SU-DHL-6 (cell line): Measurements from ENCODE around the gene SNRNP70.
"Not testable (repeated sequence)": the region's sequence is repeated elsewhere in the genome, so short reads cannot be mapped to it uniquely, and the experiment has no call there.

Experiments
- H2AFZ ChIP-seq: fragments of 200-600 bp; sonication (generic); 2 replicates; pipeline ENCODE4 v1.6.1; 2014; ENCODE audit warnings: low read depth, mild to moderate bottlenecking, moderate library complexity, mixed read lengths, antibody characterized with exemption, low read length; ENCODE audit not compliant: severe bottlenecking
- H3F3A ChIP-seq: fragments of 200-600 bp; shearing (Covaris generic); 2 replicates; pipeline ENCODE4 v1.6.0; 2016; ENCODE audit warnings: antibody characterized with exemption, mild to moderate bottlenecking; ENCODE audit not compliant: insufficient read depth
- H3K27ac ChIP-seq: fragments of 200-600 bp; sonication (generic); 2 replicates; pipeline ENCODE4 v1.5.1; 2016; ENCODE audit warnings: low read depth, mild to moderate bottlenecking, low read length, moderate library complexity, mixed read lengths
- H3K27me3 ChIP-seq: fragments of 200-600 bp; sonication (generic), shearing (Covaris generic); 2 replicates; pipeline ENCODE4 v1.6.0; 2014; ENCODE audit warnings: mild to moderate bottlenecking, low read length
- H3K36me3 ChIP-seq: fragments of 200-600 bp; sonication (generic); 2 replicates; pipeline ENCODE4 v1.6.1; 2014; ENCODE audit warnings: mild to moderate bottlenecking, low read length, mixed read lengths
- H3K4me2 ChIP-seq: fragments of 300-600, 200-600 bp; shearing (Covaris generic), sonication (generic); 2 replicates; pipeline ENCODE4 v1.6.0; 2014; ENCODE audit warnings: low read length, low read depth, mild to moderate bottlenecking; ENCODE audit not compliant: poor library complexity, severe bottlenecking
- H3K4me3 ChIP-seq: fragments of 200-600 bp; sonication (generic); 2 replicates; pipeline ENCODE4 v1.5.1; 2014; ENCODE audit warnings: antibody characterized with exemption, low read length, mild to moderate bottlenecking, mixed read lengths; ENCODE audit not compliant: insufficient read depth, poor library complexity, severe bottlenecking
- H3K79me2 ChIP-seq: fragments of 200-600 bp; sonication (generic); 2 replicates; pipeline ENCODE4 v1.6.1; 2014; ENCODE audit warnings: mild to moderate bottlenecking, low read length, moderate library complexity; ENCODE audit not compliant: insufficient read depth
- H3K9ac ChIP-seq: fragments of 200-600 bp; sonication (generic); 2 replicates; pipeline ENCODE4 v1.7.0; 2014; ENCODE audit warnings: mild to moderate bottlenecking, low read length
- H3K9me2 ChIP-seq: fragments of 200-600 bp; sonication (generic); replicated peaks from 2 replicates; pipeline ENCODE4 v1.6.1; 2014; ENCODE audit warnings: low read length; ENCODE audit not compliant: insufficient read depth
- H3K9me3 ChIP-seq: fragments of 200-600 bp; sonication (generic); 2 replicates; pipeline ENCODE4 v1.6.1; 2014; ENCODE audit warnings: low read length, mixed read lengths; ENCODE audit not compliant: insufficient read depth
- H4K20me1 ChIP-seq: fragments of 200-600 bp; sonication (generic); 2 replicates; pipeline ENCODE4 v1.6.1; 2014; ENCODE audit warnings: low read depth, mild to moderate bottlenecking, antibody characterized with exemption, low read length, moderate library complexity, mixed read lengths
- EZH2phosphoT487 ChIP-seq: fragments of 200-600 bp; sonication (generic), shearing (Covaris generic); conservative IDR thresholded peaks from 2 replicates; pipeline ENCODE4 v1.6.1; 2018; ENCODE audit warnings: mild to moderate bottlenecking, antibody characterized with exemption, low read length, moderate library complexity, mixed read lengths
- TF ChIP-seq, protein P1 (sequence below): fragments of 200-600 bp; sonication (generic); IDR thresholded peaks from one replicate; pipeline ENCODE4 v1.5.1; 2017; ENCODE audit warnings: antibody characterized with exemption, mild to moderate bottlenecking, low read length, moderate library complexity; ENCODE audit not compliant: insufficient read depth, poor library complexity, severe bottlenecking

The SNRNP70 gene

DNA sequence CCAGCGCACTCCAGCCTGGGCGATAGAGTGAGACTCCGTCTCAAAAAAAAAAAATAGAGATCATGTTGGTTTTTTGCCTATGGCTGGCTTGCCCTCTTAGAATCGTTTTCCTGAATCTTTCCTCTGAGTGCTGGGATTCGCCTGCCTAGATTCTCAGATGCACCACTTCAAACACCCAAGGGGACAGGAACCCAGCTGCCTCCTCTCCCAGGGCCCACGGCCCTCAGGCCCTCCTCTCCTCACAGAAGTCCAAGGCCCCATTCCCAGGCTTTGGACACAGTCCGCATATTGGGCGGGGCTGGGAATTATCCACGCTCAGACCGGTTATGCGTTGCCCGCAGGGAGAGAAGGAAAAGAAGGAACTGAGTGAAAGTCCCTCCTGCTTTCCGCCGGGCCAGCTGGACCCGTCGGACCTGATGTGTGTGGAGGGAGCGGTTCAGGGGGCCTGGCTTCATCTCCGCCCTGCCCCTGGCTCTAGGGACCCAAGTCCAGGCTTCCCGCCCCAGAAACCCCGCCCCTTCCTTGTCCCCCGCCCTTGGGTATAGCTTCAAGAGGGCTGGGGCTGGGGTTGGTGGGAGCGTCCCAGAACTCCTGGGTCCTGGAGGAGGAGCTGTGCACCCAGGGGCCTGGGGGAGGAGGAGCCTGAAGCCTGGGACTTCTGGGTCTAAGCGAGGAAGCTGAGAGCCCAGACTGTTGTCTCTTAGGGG is 39.9 kb downstream of the SNRNP70 start:
- Histone ChIP-seq H3K27me3 (no peaks in the 10 kb centered on the region), H3K79me2 (no peaks in the 10 kb centered on the region), H3K36me3 (no peaks in the 10 kb centered on the region), H3K27ac (no peak overlapping the region), H3K4me2 (no peak overlapping the region), H3K9ac (no peak overlapping the region), H3F3A (no peaks in the 10 kb centered on the region), H3K9me2 (no peaks in the 10 kb centered on the region), H3K4me3 (no peak overlapping the region), H2AFZ (no peak overlapping the region), H4K20me1 (no peaks in the 10 kb centered on the region), H3K9me3 (no peaks in the 10 kb centered on the region)
- TF ChIP-seq, protein P1, sequence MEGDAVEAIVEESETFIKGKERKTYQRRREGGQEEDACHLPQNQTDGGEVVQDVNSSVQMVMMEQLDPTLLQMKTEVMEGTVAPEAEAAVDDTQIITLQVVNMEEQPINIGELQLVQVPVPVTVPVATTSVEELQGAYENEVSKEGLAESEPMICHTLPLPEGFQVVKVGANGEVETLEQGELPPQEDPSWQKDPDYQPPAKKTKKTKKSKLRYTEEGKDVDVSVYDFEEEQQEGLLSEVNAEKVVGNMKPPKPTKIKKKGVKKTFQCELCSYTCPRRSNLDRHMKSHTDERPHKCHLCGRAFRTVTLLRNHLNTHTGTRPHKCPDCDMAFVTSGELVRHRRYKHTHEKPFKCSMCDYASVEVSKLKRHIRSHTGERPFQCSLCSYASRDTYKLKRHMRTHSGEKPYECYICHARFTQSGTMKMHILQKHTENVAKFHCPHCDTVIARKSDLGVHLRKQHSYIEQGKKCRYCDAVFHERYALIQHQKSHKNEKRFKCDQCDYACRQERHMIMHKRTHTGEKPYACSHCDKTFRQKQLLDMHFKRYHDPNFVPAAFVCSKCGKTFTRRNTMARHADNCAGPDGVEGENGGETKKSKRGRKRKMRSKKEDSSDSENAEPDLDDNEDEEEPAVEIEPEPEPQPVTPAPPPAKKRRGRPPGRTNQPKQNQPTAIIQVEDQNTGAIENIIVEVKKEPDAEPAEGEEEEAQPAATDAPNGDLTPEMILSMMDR, result no peak
- no peak for TF ChIP-seq EZH2phosphoT487

DNA sequence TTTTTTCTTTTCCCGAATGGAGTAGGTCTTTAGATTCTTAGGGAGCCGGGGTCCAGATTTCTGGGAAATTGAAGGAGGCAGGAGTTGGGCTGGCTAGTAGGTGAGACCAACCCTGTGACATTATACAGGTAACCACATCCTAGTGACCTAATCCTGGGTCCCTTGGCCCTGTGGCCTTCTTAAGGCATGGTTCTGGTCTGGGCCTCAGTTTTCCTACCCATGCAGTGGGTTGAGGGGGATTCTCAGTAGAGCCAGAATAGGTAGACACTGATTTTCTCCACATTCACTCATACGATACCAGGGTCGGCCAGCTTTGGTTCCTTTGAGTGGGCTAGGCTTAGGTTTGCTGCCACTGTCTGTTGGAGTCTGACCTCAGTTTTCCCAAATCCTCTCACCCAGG is 41.3 kb downstream of the SNRNP70 start:
- H3K4me3 ChIP-seq, result no peak overlapping the region
- H3K9me3 ChIP-seq, result no peaks in the 10 kb centered on the region
- no peaks in the 10 kb centered on the region for H3K79me2 ChIP-seq
- H3K36me3 ChIP-seq, result no peaks in the 10 kb centered on the region
- H3K9me2 ChIP-seq, result no peaks in the 10 kb centered on the region
- H2AFZ ChIP-seq, result no peak overlapping the region
- no peaks in the 10 kb centered on the region for H4K20me1 ChIP-seq
- TF ChIP-seq EZH2phosphoT487, result no peak
- TF ChIP-seq, protein P1, result no peak
- H3K27ac ChIP-seq, result no peak overlapping the region
- no peaks in the 10 kb centered on the region for H3K27me3 ChIP-seq
- H3K4me2 ChIP-seq, result no peak overlapping the region
- H3K9ac ChIP-seq, result no peak overlapping the region
- H3F3A ChIP-seq, result no peaks in the 10 kb centered on the region

DNA sequence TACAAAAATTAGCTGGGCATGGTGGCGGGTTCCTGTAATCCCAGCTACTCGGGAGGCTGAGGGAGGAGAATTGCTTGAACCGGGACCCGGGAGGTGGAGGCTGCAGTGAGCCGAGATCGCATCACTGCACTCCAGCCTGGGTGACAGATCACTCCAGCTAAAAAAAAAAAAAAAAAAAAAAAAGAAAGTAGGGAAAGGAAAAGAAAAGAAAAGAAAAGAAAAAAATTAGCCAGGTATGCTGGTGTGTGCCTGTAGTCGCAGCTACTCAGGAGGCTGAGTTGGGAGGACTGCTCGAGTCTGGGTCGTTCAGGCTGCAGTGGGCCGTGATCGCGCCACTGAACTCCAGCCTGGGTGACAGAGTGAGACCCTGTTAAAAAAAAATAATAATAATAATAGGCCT is 42.0 kb downstream of the SNRNP70 start:
- H3K4me3 ChIP-seq, H3F3A ChIP-seq, H4K20me1 ChIP-seq, H3K4me2 ChIP-seq, H3K36me3 ChIP-seq, H3K27ac ChIP-seq, H3K27me3 ChIP-seq, H2AFZ ChIP-seq, H3K9me2 ChIP-seq, H3K9ac ChIP-seq, H3K9me3 ChIP-seq, H3K79me2 ChIP-seq: not testable (repeated sequence)

DNA sequence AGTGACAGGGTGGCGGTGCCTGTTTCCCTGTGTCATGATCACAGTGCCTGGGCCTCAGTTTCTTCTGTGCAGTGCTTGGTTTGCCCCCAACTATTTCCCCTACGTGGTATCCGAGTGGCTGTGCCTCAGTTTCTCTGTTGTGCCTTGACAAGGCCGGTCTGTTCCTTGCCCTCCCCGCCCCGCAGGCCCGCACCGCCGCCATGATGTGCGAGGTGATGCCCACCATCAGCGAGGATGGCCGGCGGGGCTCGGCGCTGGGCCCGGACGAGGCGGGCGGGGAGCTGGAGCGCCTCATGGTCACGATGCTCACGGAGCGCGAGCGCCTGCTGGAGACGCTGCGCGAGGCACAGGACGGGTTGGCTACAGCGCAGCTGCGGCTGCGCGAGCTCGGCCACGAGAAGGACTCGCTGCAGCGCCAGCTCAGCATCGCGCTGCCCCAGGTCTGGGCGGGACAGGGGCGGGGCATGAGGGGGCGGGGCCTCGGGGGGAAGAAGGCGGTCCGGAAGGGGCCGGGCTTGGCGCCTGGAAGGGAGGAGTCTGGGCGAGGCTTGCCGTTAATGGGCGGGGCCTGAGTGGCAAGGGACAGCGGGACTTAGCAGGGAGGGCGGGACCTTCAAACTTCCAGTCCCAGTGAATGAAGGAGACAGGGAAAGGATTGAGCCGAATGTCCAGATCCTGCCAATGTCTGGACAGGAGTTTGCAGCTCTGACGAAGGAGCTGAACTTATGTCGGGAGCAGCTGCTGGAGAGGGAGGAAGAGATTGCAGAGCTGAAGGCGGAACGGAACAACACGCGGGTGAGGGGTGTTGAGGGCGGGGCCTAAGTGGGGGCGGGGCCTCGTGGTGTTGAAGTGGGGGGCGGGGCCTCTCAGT is 42.7 kb downstream of the SNRNP70 start:
- Histone ChIP-seq H3K79me2 (no peaks in the 10 kb centered on the region), H4K20me1 (no peaks in the 10 kb centered on the region), H3K9ac (peak overlapping the region; percentile 40), H3K9me3 (no peaks in the 10 kb centered on the region), H3F3A (no peaks in the 10 kb centered on the region), H2AFZ (peak overlapping the region; percentile 85), H3K27ac (no peak overlapping the region), H3K4me2 (peak overlapping the region; percentile 75), H3K4me3 (peak overlapping the region; percentile 58), H3K9me2 (no peaks in the 10 kb centered on the region), H3K36me3 (no peaks in the 10 kb centered on the region), H3K27me3 (no peaks in the 10 kb centered on the region)
- TF ChIP-seq, protein P1, result no peak
- TF ChIP-seq EZH2phosphoT487, result no peak
